HuH-7.5 (cell line): ENCODE results near the gene CEACAM8.
"Not testable (repeated sequence)": the region's sequence is repeated elsewhere in the genome, so short reads cannot be mapped to it uniquely, and the experiment has no call there.

ENCODE experiments used
- DNase-seq: peaks from one replicate; pipeline ENCODE4 v3.0.0; 2011; ENCODE audit warnings: low spot score

Gene CEACAM8

GRCh38 chr19:42571116-42571515 is 23.6 kb downstream of the CEACAM8 start:
- DNase-seq, result no peak

- DNase-seq, result no peak
These were observed 25.5 kb downstream of the CEACAM8 start for GRCh38 chr19:42569193-42569592.

GRCh38 chr19:42568006-42568405 is 26.7 kb downstream of the CEACAM8 start:
- DNase-seq, result no peak

- no peak for DNase-seq
These were observed 27.2 kb downstream of the CEACAM8 start for GRCh38 chr19:42567567-42567966.

GRCh38 chr19:42563352-42564210 is 31.1 kb downstream of the CEACAM8 start:
- DNase-seq, result peak; percentile 43

- no peak for DNase-seq
These were observed 33.2 kb downstream of the CEACAM8 start for GRCh38 chr19:42561512-42561911.

- no peak for DNase-seq
These were observed 34.0 kb downstream of the CEACAM8 start for GRCh38 chr19:42560731-42561130.

GRCh38 chr19:42558450-42559150 is 36.1 kb downstream of the CEACAM8 start:
- no peak for DNase-seq

- not testable (repeated sequence) for DNase-seq
These were observed 37.3 kb downstream of the CEACAM8 start for GRCh38 chr19:42557386-42557871.

- no peak for DNase-seq
These were observed 38.9 kb downstream of the CEACAM8 start for GRCh38 chr19:42555801-42556200.

GRCh38 chr19:42555317-42555716 is 39.4 kb downstream of the CEACAM8 start:
- no peak for DNase-seq

GRCh38 chr19:42554046-42554575 is 40.6 kb downstream of the CEACAM8 start:
- no peak for DNase-seq

- no peak for DNase-seq
These were observed 41.3 kb downstream of the CEACAM8 start for GRCh38 chr19:42553292-42554045.

- DNase-seq, result no peak
These were observed 42.3 kb downstream of the CEACAM8 start for GRCh38 chr19:42552086-42553065.

- not testable (repeated sequence) for DNase-seq
These were observed 44.2 kb downstream of the CEACAM8 start for GRCh38 chr19:42550521-42550920.

- DNase-seq, result not testable (repeated sequence)
These were observed 45.7 kb downstream of the CEACAM8 start for GRCh38 chr19:42549067-42549466.

GRCh38 chr19:42548552-42548951 is 46.2 kb downstream of the CEACAM8 start:
- DNase-seq, result no peak

GRCh38 chr19:42547929-42548328 is 46.8 kb downstream of the CEACAM8 start:
- DNase-seq, result no peak

GRCh38 chr19:42546831-42547500 is 47.8 kb downstream of the CEACAM8 start:
- no peak for DNase-seq

GRCh38 chr19:42544146-42544545 is 50.6 kb downstream of the CEACAM8 start:
- DNase-seq, result no peak
